Pancreas (tissue), 10 donors: Measurements from ENCODE around the gene CEP19. TPM values are rescaled to one million over a fixed set of nuclear protein-coding genes. Genes with fewer than 3 reads are reported as not detected.

Experiments used
- ATAC-seq, 4 donors: fragments of 200-7000 bp; cut with Tn5 transposase; one replicate each; pipeline versions ENCODE4 v1.8.0 to v1.9.1; 2020; ENCODE audit warnings: mild to moderate bottlenecking in 4 of 4, moderate library complexity in 4 of 4
- DNase-seq, 6 donors: peaks; one replicate each; pipeline ENCODE4 v3.0.0-alpha.2; 2020
- FAIRE-seq: peaks from 2 replicates; lab custom pipeline; 2012; peaks lifted over from hg19 to GRCh38; lab: Jason Lieb, UNC
- H3K27ac ChIP-seq, 4 donors: fragments of 200-600 bp; sonication (generic); 1 replicate in 3 of 4; 2 replicates in 1 of 4; pipeline versions ENCODE4 v1.5.0 to v1.8.0; 2020
- H3K27me3 ChIP-seq, 4 donors: fragments of 200-600 bp; one replicate each; pipeline ENCODE4 v1.8.0; 2021
- H3K36me3 ChIP-seq, 3 donors: fragments of 200-600 bp; sonication (generic) in 1 of 3; one replicate each; pipeline versions ENCODE4 v1.5.0 to v1.8.0; 2020 to 2021
- H3K4me1 ChIP-seq, 3 donors: fragments of 200-600 bp; one replicate each; pipeline ENCODE4 v1.8.0; 2021
- H3K4me3 ChIP-seq, 4 donors: fragments of 200-600 bp; sonication (generic) in 2 of 4; one replicate each; pipeline versions ENCODE4 v1.5.0 to v1.8.0; 2020 to 2021
- H3K9me3 ChIP-seq, 4 donors: fragments of 200-600 bp; one replicate each; pipeline ENCODE4 v1.8.0; 2021
- CTCF ChIP-seq, 4 donors: fragments of 200-600 bp; sonication (generic) in 3 of 4; IDR thresholded peaks; one replicate each; pipeline versions ENCODE4 v1.5.0 to v1.8.0; 2021; ENCODE audit warnings: antibody characterized with exemption in 4 of 4
- WGBS, 2 donors: extraction: QIAGEN DNeasy Blood & Tissue Kit; methylation state at CpG; one replicate each; pipeline ENCODE4 v1.1.7; 2013; 5-methylcytosine and 5-hydroxymethylcytosine counted together
- intact Hi-C, 3 donors: fragments of 100-400 bp; cut with DNase I; formaldehyde crosslinking; loops; one replicate each; pipeline versions ENCODE4 v1.11.1 to v1.14.2; 2022
- polyA plus RNA-seq, 2 donors: library from polyadenylated mRNA; stranded (reverse); fragments of 200-250 nt; gene quantifications; one replicate each; pipeline ENCODE4 v1.2.3, GENCODE V29; 2013
- total RNA-seq, 6 donors: library from RNA; stranded (reverse); fragmentation: NEBNext Ultra II Directional in 4 of 6; extraction: Animal tissue kit (Norgen Biotek cat#: 25700) in 4 of 6; gene quantifications; one replicate each; pipeline versions ENCODE4 v1.2.1 to v1.2.4, GENCODE V29; 2021 to 2023
- donor health status: healthy with polysubstance abuse.
- donor health status: DM: no; HTN: no; CAD: no; lungs with moderate emphysema.
- donor health status: DM: no; HTN: no; CAD: no.
- donor health status: control.
- donor health status: control.
- donor health status: Bipolar disorder and iron deficiency.
- donor health status: DM: yes; HTN: yes; CAD: no.
- donor health status: DM: no; HTN: no; CAD: no.
- donor health status: DM: no; HTN: no; CAD: no.
- donor health status: DM: yes; HTN: yes; CAD: no.

Gene CEP19
- total and polyA plus RNA-seq, 8 donors = 0.23 to 1.4 (median 0.52) TPM

DNA sequence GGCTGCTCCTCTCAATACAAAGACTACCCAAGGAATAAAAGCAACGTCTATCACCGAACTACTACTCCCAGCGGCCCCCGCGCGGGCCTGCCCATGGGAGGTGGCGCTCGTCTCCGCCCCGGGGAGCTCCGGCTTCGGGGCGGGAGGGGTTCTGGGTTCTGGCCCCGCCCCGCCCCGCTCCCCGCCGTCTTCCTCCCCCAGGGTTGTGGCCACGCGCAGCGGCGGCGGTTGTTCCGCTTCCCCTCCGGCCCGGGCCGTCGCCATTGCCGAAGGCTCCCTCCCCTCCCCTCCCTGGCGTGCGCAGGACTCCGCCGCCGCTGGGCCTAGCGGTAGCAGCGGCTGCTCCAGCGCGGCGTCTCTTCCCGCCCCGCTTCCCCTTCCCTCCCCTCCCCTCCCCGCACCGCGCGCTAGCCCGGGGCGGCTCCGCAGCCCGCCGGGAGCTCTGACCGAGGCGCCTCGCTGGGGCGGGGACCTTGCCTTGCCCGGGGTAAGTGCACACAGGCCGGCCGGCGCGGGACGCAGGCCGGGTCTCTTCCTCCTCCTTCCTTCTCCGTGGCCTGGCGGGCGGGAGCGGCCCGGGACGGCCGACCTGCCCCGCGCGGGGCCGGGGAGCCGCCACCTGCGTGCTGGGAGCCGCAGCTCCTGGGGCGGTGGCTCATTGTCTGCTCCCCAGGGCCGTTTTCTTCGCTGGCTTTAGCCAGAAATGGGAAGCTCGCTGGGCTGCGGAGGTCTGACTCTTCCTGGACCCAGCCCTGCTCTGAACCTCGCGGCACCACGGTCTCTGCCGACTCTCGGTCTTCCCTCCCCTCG, 27.8 kb upstream of the CEP19 start, which contains the start of gene PAK2:
Gene PAK2, plus strand, starts transcription at position 187 of the 810 bp plus-strand sequence. CDS start 42,790 bp downstream, outside the sequence.
- peak within 1 kb of the TSS; percentile 87 to 96 (median 94) for H3K27ac ChIP-seq
- H3K27me3 ChIP-seq = no peaks in the 10 kb centered on the region
- no peaks in the 10 kb centered on the region for H3K36me3 ChIP-seq
- DNase-seq (peak; percentile 88 to 95 (median 93)), ATAC-seq (peak; percentile 92 to 97 (median 95)), FAIRE-seq (no peak)
- no peaks in the 10 kb centered on the region for H3K9me3 ChIP-seq
- peaks cover 8 to 11% (median 9%) of the 10 kb centered on the region in 3 donors for H3K4me1 ChIP-seq
- peak within 1 kb of the TSS; percentile 70 to 96 (median 90) for H3K4me3 ChIP-seq
- no peak for TF ChIP-seq CTCF (IDR thresholded peaks at IDR 0.05)
- 0 to 1% methylated on average over 54 to 86 of the region's 86 CpGs for WGBS, 2 donors
- intact Hi-C loops = no loop called here

DNA sequence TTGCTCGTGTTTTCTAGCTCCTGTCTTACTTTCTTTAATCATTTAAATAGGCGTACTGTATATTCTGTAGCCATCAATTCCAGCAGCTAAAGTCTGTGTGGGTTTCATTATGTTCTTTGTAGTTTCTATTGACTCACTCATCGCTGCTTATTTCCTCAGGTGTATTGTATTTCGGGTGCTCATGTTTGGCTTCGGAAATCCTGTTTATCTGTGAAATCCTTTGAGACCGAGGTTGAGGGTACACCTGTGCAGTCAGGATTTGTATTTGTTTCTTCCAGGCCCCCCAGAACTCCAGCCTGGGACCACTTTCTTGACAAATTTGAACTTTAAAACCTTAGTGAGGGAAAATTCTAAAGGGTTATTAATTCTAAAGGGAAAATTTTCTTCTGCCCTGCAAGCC, 25.6 kb upstream of the CEP19 start:
- no peak overlapping the region for H3K4me3 ChIP-seq
- no peaks in the 10 kb centered on the region for H3K36me3 ChIP-seq
- peaks cover 8 to 11% (median 9%) of the 10 kb centered on the region in 3 donors for H3K4me1 ChIP-seq
- 81 to 82% methylated on average over 6 of the region's 6 CpGs for WGBS, 2 donors
- no peaks in the 10 kb centered on the region for H3K27me3 ChIP-seq
- no peaks in the 10 kb centered on the region for H3K9me3 ChIP-seq
- intact Hi-C loops = no loop called here
- no peak overlapping the region for H3K27ac ChIP-seq
- no peak for TF ChIP-seq CTCF (IDR thresholded peaks at IDR 0.05)
- no peak for DNase-seq
- no peak for FAIRE-seq
- no peak for ATAC-seq

DNA sequence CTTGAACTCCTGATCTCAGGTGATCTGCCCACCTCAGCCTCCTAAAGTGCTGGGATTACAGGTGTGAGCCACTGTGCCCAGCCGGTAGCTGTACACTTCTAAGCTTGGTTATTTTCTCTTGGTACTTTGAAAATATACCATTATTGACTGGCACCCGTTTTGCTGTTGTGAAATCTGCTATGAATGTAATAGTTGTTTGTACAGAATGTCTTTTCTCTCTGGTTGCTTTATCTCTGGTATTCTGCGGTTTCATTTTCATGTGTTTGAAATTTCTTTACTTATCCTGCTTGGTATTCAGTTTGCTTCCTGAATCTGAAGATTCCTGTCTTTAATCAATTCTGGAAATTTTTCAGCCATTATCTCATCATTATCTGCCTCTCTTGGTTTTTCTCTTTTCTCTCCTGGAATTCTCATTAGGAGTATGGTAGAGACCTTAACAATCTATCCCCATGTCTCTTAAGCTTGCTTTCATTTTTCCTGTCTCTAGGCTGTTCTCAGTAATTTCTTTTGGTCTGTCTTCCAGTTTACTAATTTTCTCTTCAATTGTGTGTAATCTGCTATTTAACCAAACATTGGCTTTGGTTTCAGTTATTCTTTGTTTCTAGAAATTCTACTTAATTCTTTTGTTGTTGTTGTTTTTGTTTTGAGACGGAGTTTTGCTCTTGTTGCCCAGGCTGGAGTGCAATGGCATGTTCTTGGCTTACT, 24.8 kb upstream of the CEP19 start:
- Histone ChIP-seq H3K9me3 (no peaks in the 10 kb centered on the region), H3K4me3 (no peak overlapping the region), H3K27me3 (no peaks in the 10 kb centered on the region), H3K4me1 (peaks cover 6 to 9% (median 8%) of the 10 kb centered on the region in 3 donors), H3K27ac (no peak overlapping the region), H3K36me3 (no peaks in the 10 kb centered on the region)
- TF ChIP-seq CTCF (IDR thresholded peaks at IDR 0.05) = no peak
- intact Hi-C loops = no loop called here
- ATAC-seq = no peak
- no peak for DNase-seq
- 97% methylated on average over 4 of the region's 4 CpGs for WGBS, 2 donors
- no peak for FAIRE-seq

- Histone ChIP-seq H3K4me3 (no peak overlapping the region), H3K36me3 (no peaks in the 10 kb centered on the region), H3K9me3 (no peaks in the 10 kb centered on the region), H3K27ac (no peak overlapping the region), H3K4me1 (peaks cover 0 to 2% (median 0%) of the 10 kb centered on the region in 3 donors), H3K27me3 (no peaks in the 10 kb centered on the region)
- ATAC-seq = no peak
- intact Hi-C loops = no loop called here
- WGBS, 2 donors = 88 to 93% methylated on average over 3 of the region's 3 CpGs
- no peak for TF ChIP-seq CTCF (IDR thresholded peaks at IDR 0.05)
- no peak for FAIRE-seq
- no peak for DNase-seq
Measured at GRCh38 chr3:196735751-196736150, 23.7 kb upstream of the CEP19 start.
